Effector memory CD4-positive, alpha-beta T cell (primary cell): ENCODE results near the gene AGPAT4.
A peak's percentile ranks its signal among the peaks of the same experiment; 100 is the strongest.
"Not testable (repeated sequence)": the region's sequence is repeated elsewhere in the genome, so short reads cannot be mapped to it uniquely, and the experiment has no call there.

Source experiments
- DNase-seq, 3 donors: peaks; one replicate each; pipeline ENCODE4 v3.0.0-alpha.2; 2020
- H3K27ac ChIP-seq: 2 replicates; pipeline ENCODE4 v1.7.0; 2013; ENCODE audit warnings: mild to moderate bottlenecking, low read length, moderate library complexity; ENCODE audit not compliant: insufficient read depth, poor library complexity, severe bottlenecking
- H3K27me3 ChIP-seq: replicated peaks from 2 replicates; pipeline ENCODE4 v1.7.0; 2013; ENCODE audit warnings: mild to moderate bottlenecking, low read length; ENCODE audit not compliant: insufficient read depth, control insufficient read depth, poor library complexity, severe bottlenecking
- H3K36me3 ChIP-seq: 2 replicates; pipeline ENCODE4 v1.7.0; 2013; ENCODE audit warnings: mild to moderate bottlenecking, low read length, moderate library complexity; ENCODE audit not compliant: control insufficient read depth, insufficient read depth
- H3K4me1 ChIP-seq: 2 replicates; pipeline ENCODE4 v1.7.0; 2013; ENCODE audit warnings: low read length, mild to moderate bottlenecking; ENCODE audit not compliant: control insufficient read depth, insufficient read depth, poor library complexity, severe bottlenecking
- H3K4me3 ChIP-seq: 2 replicates; pipeline ENCODE4 v1.7.0; 2013; ENCODE audit warnings: low read length, low read depth, mild to moderate bottlenecking; ENCODE audit not compliant: insufficient read depth, poor library complexity, severe bottlenecking
- H3K9me3 ChIP-seq: 2 replicates; pipeline ENCODE4 v1.7.0; 2013; ENCODE audit warnings: mild to moderate bottlenecking, low read length, moderate library complexity; ENCODE audit not compliant: control insufficient read depth

The AGPAT4 gene

DNA sequence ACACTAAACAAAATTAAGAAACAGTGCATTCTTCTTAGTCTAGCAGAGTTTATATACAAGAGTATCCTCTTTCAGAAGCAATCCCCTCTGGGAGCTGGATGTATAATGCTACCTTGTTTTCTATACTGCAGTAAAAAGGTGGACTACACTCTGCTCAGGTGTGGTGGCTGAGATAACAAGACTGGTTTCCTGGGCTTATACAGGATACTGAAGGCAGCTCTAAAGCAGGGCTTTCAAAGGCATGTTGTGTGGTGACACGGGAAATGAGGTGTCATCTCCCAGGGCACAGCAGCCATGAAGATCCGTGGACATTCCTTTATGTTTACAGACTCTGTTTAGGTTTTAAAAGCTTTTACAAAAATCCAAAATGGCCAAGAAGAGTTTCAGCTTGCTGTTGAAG, 145.6 kb downstream of the AGPAT4 start:
- Histone ChIP-seq H3K36me3 (peaks cover 21% of the 10 kb centered on the region), H3K4me3 (no peak overlapping the region)
- DNase-seq, result no peak

DNA sequence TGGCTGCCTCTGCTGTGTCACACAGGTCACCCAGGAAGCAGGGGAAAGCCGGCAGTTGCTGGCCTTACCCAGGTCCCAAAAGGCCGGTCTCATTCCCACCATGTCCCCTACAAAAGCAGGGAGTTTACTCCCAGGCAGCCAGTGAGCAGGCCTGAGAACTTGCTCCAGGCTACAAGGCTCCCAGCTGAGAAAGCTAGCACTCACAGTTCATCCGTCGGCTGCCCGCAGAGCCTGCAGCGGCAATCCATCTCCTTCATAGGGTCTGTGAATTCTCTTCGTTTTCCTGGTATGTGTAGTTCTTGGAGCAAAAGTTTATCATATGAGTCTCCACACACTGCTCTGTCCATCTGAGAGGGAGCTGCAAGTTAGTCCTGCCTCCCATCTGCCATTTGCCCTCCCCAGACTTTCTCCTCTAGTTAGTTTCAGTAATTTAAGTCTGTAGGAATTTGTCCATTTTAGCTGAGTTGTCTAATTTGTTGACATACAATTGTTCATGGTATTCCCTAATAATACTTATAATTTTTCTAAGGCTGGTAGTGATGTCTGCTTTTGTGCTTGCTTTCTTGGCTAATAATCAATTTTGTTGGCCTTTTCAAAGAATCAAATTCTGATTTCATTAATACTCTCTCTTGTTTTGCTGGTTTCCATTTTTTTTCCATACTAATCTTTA, 146.7 kb downstream of the AGPAT4 start:
- no peaks in the 10 kb centered on the region for H3K9me3 ChIP-seq
- no peak for DNase-seq
- H3K4me3 ChIP-seq, result no peak overlapping the region
- no peak overlapping the region for H3K27ac ChIP-seq
- H3K36me3 ChIP-seq, result peaks cover 16% of the 10 kb centered on the region
- H3K4me1 ChIP-seq, result no peaks in the 10 kb centered on the region
- no peaks in the 10 kb centered on the region for H3K27me3 ChIP-seq

More for the DNA sequence above, 145.6 kb downstream of the AGPAT4 start:
- Histone ChIP-seq H3K9me3 (no peaks in the 10 kb centered on the region), H3K4me1 (no peaks in the 10 kb centered on the region), H3K27ac (peak overlapping the region; percentile 22), H3K27me3 (no peaks in the 10 kb centered on the region)

DNA sequence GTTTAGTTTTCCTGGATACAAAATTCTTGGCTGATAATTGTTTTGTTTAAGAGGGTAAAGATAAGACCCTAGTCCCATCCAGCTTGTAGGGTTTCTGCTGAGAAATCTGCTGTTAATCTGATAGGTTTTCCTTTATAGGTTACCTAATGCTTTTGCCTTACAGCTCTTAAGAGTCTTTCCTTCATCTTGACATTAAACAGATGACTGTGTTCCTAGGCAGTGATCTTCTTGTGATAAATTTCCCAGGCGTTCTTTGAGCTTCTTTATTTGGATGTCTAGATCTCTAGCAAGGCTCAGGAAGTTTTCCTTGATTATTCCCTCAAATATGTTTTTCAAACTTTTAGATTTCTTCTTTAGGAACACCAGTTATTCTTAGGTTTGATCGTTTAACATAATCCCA, 148.3 kb downstream of the AGPAT4 start:
- no peak for DNase-seq
- Histone ChIP-seq H3K4me3 (no peak overlapping the region), H3K36me3 (peaks cover 17% of the 10 kb centered on the region), H3K4me1 (no peaks in the 10 kb centered on the region), H3K27me3 (no peaks in the 10 kb centered on the region), H3K9me3 (no peaks in the 10 kb centered on the region), H3K27ac (no peak overlapping the region)

DNA sequence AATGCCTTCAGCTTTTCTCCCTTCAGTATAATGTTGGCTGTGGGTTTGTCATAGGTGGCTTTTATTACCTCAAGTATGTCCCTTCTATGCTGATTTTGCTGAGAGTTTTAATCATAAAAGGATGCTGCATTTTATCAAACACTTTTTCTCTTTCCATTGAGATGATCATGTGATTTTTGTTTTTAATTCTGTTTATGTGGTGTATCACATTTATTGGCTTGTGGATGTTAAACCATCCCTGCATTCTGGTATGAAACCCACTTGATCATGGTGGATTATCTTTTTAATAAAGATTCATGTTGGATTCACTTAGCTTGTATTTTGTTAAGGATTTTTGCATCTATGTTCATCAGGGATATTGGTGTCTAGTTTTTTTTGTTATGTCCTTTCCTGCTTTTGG, 150.5 kb downstream of the AGPAT4 start:
- H3K27me3 ChIP-seq, H3K9me3 ChIP-seq, DNase-seq, H3K4me1 ChIP-seq, H3K27ac ChIP-seq, H3K4me3 ChIP-seq: not testable (repeated sequence)
- peaks cover 28% of the 10 kb centered on the region for H3K36me3 ChIP-seq

DNA sequence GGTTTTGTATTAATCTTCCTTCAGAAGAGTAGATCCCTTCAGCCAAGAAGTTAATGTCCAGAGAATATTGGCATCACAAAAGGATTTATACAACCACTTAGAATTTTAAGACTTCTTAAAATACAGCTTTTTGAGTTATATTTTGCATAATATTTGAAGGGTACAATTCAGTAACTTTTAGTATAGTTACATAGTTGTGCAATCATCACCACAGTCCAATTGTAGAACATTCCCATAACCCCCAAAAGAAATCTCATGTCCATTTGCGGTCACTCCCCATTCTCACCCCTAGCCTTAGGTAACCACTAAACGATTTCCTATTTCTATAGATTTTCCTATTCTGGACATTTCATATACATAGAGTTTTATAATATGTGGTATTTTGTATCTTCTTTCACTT, 155.9 kb downstream of the AGPAT4 start:
- H3K4me3 ChIP-seq, result no peak overlapping the region
- no peak overlapping the region for H3K27ac ChIP-seq
- H3K36me3 ChIP-seq, result peaks cover 36% of the 10 kb centered on the region
- no peaks in the 10 kb centered on the region for H3K9me3 ChIP-seq
- no peaks in the 10 kb centered on the region for H3K4me1 ChIP-seq
- H3K27me3 ChIP-seq, result no peaks in the 10 kb centered on the region
- no peak for DNase-seq

DNA sequence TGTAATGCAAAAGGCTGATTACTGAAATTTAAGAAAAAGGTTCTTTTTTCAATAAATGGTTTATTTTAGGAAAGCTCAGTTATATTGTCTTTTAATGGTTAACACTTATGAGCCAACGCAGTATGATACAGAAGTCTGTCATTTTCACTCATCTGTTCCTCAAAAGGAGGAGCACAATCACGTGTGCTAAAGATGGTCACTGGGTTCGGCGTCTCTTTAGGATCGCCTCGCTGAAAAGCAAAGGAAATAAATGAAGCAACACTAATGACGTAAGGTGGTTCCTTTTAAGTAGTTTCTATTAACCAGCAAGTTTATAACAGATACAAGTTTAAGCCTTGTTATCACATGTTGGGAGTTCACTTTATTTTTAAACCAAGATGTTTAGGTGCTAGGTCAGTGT, 156.6 kb downstream of the AGPAT4 start:
- Histone ChIP-seq H3K27me3 (no peaks in the 10 kb centered on the region), H3K9me3 (no peaks in the 10 kb centered on the region), H3K4me3 (no peak overlapping the region), H3K27ac (no peak overlapping the region), H3K4me1 (no peaks in the 10 kb centered on the region), H3K36me3 (peaks cover 41% of the 10 kb centered on the region)
- no peak for DNase-seq

DNA sequence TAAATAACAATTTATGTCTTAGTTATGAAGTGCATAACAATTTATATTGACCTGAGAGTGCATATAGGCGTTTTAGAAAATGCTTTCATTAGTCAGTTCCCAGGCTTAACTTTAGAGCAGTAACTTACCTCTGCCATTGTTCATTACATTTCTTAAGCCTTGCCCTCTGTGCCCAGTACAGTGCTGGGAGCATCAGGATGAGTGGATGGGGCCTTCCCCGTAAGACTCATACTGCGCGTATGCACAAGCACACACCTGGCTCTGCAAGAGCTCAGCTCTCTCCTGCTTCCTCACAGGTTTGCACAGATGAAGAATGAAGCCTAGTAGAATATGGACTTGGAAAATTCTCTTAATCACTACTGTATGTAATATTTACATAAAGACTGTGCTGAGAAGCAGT, 157.3 kb downstream of the AGPAT4 start:
- peaks cover 45% of the 10 kb centered on the region for H3K36me3 ChIP-seq
- H3K4me3 ChIP-seq, result no peak overlapping the region
- DNase-seq, result no peak
- H3K9me3 ChIP-seq, result no peaks in the 10 kb centered on the region
- no peaks in the 10 kb centered on the region for H3K27me3 ChIP-seq
- no peaks in the 10 kb centered on the region for H3K4me1 ChIP-seq
- no peak overlapping the region for H3K27ac ChIP-seq

DNA sequence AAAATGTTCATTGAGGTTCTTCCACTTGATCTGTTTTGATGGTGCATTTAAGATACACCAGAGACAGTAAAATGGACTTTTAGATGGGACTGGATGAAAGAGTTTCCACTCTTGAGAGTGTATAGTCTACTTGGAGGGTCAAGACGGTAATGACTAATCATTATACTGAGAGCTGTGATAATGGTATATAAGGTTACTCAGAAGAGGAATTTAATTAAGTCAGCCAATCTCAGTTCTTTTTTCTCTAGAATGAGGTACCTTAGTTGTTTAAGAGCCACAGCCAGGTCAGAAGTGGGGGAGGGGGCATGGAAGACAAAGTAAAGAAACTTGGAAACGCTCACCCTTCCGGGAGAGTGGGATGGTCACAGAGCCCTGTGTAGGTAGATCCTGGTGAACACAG, 158.4 kb downstream of the AGPAT4 start:
- no peak overlapping the region for H3K27ac ChIP-seq
- H3K36me3 ChIP-seq, result peaks cover 51% of the 10 kb centered on the region
- no peaks in the 10 kb centered on the region for H3K27me3 ChIP-seq
- DNase-seq, result no peak
- no peaks in the 10 kb centered on the region for H3K9me3 ChIP-seq
- no peak overlapping the region for H3K4me3 ChIP-seq
- peaks cover 8% of the 10 kb centered on the region for H3K4me1 ChIP-seq

DNA sequence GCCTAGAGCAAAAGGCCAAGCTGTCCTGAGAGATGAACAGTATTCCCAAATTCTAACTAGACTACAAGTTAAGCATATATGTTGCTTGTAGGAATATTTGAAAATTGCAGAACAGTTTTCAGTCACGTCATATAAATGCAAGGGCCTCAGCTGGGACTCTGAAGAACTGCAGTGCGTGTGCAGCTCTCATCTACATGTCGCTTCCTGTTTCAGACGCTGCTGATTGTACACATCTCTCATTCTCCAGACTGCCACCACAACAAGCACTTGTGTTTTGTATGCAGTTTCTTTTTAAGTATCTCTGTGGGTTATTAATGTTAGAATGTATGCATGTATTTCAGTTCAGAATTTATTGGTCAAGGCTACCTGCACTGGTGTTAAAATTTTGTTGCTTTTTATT, 162.6 kb downstream of the AGPAT4 start:
- Histone ChIP-seq H3K27ac (peak overlapping the region; percentile 35), H3K36me3 (peaks cover 67% of the 10 kb centered on the region)

DNA sequence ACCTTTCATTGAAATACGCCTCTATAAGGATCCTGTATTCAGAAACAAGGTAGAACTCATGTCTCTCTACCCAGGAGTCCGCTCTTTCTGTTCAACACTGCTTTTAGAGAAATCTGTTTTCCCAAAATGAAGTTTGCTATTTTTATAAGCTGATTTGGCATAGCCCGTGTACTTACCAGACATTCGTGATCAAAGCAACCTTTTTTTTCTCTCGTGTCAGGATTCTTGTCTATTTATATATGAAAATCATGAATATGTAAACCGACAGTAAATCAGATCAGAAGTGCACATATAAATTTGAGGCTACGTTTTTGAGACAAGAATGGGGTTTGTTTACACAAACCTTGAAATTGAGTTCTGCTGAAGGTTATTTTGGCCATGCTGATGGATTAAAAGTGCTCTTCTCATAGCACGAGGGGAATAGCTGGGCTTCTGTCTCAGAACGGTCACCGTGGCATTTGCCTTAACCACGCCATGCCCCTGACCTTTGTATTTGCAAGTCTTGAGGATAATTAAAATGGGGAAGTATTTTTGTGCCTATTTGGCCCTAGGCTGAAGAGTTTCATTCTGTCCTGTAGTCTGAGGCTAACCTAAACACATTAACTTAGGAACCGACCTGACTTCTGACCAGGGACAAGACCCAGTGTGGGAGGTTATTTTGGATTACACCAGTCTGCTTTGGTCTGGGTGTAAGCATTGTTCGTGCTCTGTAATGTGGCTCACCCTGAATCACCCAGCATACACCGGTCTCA, 163.7 kb downstream of the AGPAT4 start:
- DNase-seq, result no peak
- H3K4me1 ChIP-seq, result peaks cover 8% of the 10 kb centered on the region
- H3K4me3 ChIP-seq, result no peak overlapping the region
- H3K9me3 ChIP-seq, result no peaks in the 10 kb centered on the region
- H3K27ac ChIP-seq, result no peak overlapping the region
- H3K36me3 ChIP-seq, result peaks cover 59% of the 10 kb centered on the region
- H3K27me3 ChIP-seq, result no peaks in the 10 kb centered on the region

More for the DNA sequence above, 162.6 kb downstream of the AGPAT4 start:
- Histone ChIP-seq H3K27me3 (no peaks in the 10 kb centered on the region), H3K4me1 (peaks cover 8% of the 10 kb centered on the region), H3K4me3 (no peak overlapping the region), H3K9me3 (no peaks in the 10 kb centered on the region)
- DNase-seq, result no peak
